Measurements from ENCODE around the gene L3MBTL4.

- TF ChIP-seq CTCF (IDR thresholded peaks at IDR 0.05) (no peak), POLR2A (IDR thresholded peaks at IDR 0.05) (no peak)
Measured at GRCh38 chr18:6452194-6452593, 37.5 kb upstream of the L3MBTL4 start.

Data from heart left ventricle (tissue), 13 donors.